HG03460 (cell line): ENCODE data around the gene BAIAP3.

Experiments used
- ATAC-seq: cut with Tn5 transposase; IDR thresholded peaks from one replicate; pipeline ENCODE4 v1.9.1; 2021; ENCODE audit not compliant: unreplicated experiment

BAIAP3 gene

GRCh38 chr16:1299868-1300203 is 33.6 kb upstream of the BAIAP3 start:
- ATAC-seq = no peak

GRCh38 chr16:1300664-1301476 is 32.6 kb upstream of the BAIAP3 start:
- ATAC-seq = no peak

GRCh38 chr16:1301562-1301961 is 31.9 kb upstream of the BAIAP3 start:
- no peak for ATAC-seq

- no peak for ATAC-seq
These were observed 27.6 kb upstream of the BAIAP3 start for GRCh38 chr16:1305823-1306222.

- ATAC-seq = no peak
These were observed 27.1 kb upstream of the BAIAP3 start for GRCh38 chr16:1306334-1306733.

GRCh38 chr16:1308036-1308976 is 25.1 kb upstream of the BAIAP3 start:
- ATAC-seq = peak; percentile 15

GRCh38 chr16:1308977-1309885 is 24.2 kb upstream of the BAIAP3 start, which contains the start of gene UBE2I:
Gene UBE2I, plus strand, starts transcription at chr16:1309636. Its CDS starts 4,395 bp downstream, at chr16:1314031.
- ATAC-seq = peak; percentile 55

- ATAC-seq = no peak
These were observed 23.3 kb upstream of the BAIAP3 start for GRCh38 chr16:1309888-1310831.

- no peak for ATAC-seq
These were observed 22.6 kb upstream of the BAIAP3 start for GRCh38 chr16:1310832-1311200.

- no peak for ATAC-seq
These were observed 22.2 kb upstream of the BAIAP3 start for GRCh38 chr16:1311212-1311737.

- no peak for ATAC-seq
These were observed 21.5 kb upstream of the BAIAP3 start for GRCh38 chr16:1311738-1312466.

GRCh38 chr16:1312467-1312816 is 21.0 kb upstream of the BAIAP3 start:
- no peak for ATAC-seq

- ATAC-seq = no peak
These were observed 20.5 kb upstream of the BAIAP3 start for GRCh38 chr16:1312903-1313302.

GRCh38 chr16:1313721-1314369 is 19.6 kb upstream of the BAIAP3 start:
- no peak for ATAC-seq

- ATAC-seq = no peak
These were observed 18.9 kb upstream of the BAIAP3 start for GRCh38 chr16:1314399-1315068.

GRCh38 chr16:1315081-1316032 is 18.1 kb upstream of the BAIAP3 start:
- ATAC-seq = no peak

- ATAC-seq = no peak
These were observed 17.4 kb upstream of the BAIAP3 start for GRCh38 chr16:1316033-1316405.
